ENCODE data around the gene SMC1B. TPM values are rescaled to one million over a fixed set of nuclear protein-coding genes. Genes with fewer than 3 reads are reported as not detected.
"Not testable (repeated sequence)": the region's sequence is repeated elsewhere in the genome, so short reads cannot be mapped to it uniquely, and the experiment has no call there.

The SMC1B gene, protein sequence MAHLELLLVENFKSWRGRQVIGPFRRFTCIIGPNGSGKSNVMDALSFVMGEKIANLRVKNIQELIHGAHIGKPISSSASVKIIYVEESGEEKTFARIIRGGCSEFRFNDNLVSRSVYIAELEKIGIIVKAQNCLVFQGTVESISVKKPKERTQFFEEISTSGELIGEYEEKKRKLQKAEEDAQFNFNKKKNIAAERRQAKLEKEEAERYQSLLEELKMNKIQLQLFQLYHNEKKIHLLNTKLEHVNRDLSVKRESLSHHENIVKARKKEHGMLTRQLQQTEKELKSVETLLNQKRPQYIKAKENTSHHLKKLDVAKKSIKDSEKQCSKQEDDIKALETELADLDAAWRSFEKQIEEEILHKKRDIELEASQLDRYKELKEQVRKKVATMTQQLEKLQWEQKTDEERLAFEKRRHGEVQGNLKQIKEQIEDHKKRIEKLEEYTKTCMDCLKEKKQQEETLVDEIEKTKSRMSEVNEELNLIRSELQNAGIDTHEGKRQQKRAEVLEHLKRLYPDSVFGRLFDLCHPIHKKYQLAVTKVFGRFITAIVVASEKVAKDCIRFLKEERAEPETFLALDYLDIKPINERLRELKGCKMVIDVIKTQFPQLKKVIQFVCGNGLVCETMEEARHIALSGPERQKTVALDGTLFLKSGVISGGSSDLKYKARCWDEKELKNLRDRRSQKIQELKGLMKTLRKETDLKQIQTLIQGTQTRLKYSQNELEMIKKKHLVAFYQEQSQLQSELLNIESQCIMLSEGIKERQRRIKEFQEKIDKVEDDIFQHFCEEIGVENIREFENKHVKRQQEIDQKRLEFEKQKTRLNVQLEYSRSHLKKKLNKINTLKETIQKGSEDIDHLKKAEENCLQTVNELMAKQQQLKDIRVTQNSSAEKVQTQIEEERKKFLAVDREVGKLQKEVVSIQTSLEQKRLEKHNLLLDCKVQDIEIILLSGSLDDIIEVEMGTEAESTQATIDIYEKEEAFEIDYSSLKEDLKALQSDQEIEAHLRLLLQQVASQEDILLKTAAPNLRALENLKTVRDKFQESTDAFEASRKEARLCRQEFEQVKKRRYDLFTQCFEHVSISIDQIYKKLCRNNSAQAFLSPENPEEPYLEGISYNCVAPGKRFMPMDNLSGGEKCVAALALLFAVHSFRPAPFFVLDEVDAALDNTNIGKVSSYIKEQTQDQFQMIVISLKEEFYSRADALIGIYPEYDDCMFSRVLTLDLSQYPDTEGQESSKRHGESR
- polyA plus RNA-seq (2014; cell fraction: cytosol; rRNA removed) = not detected in 2 replicates
- not detected in 2 replicates for polyA plus RNA-seq (2014; cell fraction: nucleus; rRNA removed)

GRCh38 chr22:45413368-45414211 lies at the start of gene SMC1B, which contains the start of gene RIBC2:
Gene SMC1B, minus strand, starts transcription at chr22:45413599. Its CDS starts 32 bp downstream, at chr22:45413567.
Gene RIBC2, plus strand, starts transcription at chr22:45413693. Its CDS starts 194 bp downstream, at chr22:45413887.
- DNase-seq (ENCODE audit: low spot score) = peak; percentile 75

DNA sequence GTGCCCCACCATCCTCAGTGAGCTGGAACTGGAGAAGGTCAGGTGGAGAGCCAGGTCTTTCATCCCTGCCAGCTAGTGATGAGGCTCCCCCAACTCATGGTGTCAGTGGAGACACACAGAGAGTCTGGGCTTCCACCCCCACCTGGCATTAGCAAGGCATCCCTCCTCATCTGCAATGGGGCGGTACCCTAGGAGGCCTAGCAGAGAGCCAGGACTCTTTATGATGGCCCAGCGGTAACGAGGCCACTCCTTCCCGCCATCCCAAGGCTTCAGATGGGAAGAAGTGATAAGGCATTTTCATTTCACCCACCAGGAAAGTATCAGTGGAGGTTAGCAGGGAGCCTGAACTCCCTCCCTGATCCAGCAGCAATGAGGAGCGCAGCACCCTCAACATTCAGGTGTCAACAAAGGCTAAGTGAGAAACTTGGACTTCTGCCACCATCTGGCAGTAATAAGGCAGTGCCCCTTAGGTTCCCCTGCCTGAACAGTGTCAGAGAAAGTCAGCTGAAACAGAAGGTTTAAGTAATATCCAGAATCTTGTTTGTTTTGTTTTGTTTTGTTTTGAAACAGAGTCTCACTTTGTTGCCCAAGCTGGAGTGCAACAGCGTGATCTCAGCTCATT lies 48.7 kb upstream of the SMC1B start:
- DNase-seq (ENCODE audit: low spot score) = peak; percentile 60

DNA sequence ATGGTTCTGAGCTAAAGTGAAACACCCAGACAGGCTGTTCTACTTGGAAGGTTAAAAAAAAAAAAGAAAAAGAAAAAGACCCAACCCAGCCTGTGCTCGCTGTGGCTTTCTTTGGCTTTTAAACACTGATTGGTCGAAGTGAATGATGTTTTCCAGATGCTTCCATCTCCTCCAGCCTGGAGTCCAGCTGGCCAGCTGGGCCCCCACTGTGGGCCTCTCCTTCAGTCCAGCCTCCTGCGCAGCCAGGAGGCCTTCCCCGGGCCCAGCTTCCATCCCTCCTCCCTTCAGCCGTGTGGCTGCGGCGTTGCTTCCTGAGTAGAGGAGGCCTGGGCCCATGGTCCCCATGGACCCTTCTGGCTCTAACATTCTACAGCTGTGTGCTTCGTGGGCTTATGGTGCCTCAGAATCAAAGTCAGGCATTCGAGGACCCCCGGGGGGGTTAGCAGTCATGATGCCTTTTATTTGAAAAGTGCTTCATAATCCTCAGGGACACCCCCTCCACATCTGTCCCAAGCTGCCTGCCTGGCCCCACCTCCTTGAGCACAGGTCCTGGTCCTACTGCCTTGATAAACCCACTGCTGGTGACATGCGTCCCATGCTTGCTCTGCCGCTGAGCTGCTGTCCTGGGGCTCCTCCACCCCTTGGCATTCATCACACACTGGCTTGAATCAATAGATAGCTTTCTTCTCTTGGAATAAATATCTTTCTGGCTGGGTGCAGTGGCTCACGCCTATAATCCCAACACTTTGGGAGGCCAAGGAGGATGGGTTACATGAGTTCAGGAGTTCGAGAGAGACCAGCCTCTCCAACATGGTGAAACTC lies 47.1 kb upstream of the SMC1B start:
- DNase-seq (ENCODE audit: low spot score) = peak; percentile 87

DNA sequence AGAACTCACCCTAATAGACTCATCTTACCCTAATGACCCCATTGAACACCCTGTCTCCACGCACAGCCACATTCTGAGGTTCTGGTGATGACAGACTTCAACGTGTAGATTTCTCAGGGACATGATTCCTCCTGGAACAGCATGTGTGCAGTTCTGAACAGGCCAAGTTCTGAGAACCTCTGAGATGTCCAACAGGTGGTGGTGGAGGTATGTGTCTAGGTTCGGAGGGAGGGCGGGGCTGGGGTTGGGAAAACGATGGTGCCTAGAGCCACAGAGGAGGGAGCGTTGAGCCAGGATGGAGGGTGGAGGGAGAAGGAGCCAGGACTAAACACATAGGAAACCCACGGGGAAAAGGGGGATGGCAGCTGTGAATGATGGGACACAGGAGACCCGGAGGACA lies 45.8 kb upstream of the SMC1B start:
- no peak for DNase-seq (ENCODE audit: low spot score)

DNA sequence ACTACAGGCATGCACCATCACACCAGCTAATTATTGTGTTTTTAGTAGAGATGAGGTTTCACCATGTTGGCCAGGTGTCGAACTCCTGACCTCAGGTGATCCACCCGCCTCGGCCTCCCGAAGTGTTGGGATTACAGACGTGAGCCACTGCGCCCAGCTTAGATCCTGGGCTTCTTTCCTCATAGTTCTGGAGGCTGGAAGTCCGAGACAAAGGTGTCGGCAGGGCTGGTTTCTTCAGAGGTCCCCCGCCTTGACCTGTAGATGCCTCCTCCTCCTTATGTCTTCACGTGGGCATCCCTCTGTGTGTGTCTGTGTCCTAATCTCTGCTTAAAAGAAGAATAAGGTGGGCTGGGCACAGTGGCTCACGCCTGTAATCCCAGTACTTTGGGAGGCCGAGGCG lies 45.1 kb upstream of the SMC1B start:
- no peak for DNase-seq (ENCODE audit: low spot score)

DNA sequence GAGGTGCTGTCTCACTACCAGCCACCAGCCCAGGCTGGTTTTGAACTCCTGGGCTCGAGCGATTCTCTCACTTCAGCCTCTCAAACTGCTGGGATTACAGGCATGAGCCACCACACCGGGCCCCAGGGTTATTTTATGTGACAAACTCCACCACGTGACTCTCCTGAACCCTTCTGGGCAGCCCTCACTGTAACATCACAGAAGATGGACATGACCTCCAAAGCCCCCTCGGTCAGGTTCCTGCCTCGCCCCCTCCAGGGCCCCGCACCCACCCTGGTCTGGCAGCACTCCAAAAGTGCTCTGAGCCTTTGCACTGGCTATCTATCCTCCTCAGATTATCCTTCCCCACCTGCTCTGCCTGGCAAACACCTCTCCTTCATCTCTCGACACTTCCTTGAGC lies 43.4 kb upstream of the SMC1B start:
- no peak for DNase-seq (ENCODE audit: low spot score)

DNA sequence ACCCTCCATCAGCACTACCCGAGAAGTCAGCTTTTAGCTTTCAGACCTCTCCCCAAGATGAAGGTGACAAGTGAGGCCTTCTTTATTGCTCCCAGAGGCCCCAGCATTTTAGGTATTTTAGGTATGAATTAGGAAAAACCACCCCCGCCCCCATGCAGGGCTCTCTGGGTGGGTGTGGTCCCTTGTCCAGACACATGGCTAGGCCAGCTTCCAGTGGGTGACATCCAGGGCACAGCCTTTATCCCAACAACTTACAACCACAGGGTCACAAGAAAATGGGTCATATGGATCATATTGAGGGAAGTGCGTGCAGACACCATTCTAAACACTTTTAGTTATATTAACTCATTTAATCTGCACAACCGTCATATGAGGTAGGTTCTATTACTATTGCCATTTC lies 42.2 kb upstream of the SMC1B start:
- no peak for DNase-seq (ENCODE audit: low spot score)

GRCh38 chr22:45455212-45455611 lies 41.8 kb upstream of the SMC1B start:
- DNase-seq (ENCODE audit: low spot score) = peak; percentile 70

- no peak for DNase-seq (ENCODE audit: low spot score)
These were observed 40.9 kb upstream of the SMC1B start for GRCh38 chr22:45454275-45454674.

DNA sequence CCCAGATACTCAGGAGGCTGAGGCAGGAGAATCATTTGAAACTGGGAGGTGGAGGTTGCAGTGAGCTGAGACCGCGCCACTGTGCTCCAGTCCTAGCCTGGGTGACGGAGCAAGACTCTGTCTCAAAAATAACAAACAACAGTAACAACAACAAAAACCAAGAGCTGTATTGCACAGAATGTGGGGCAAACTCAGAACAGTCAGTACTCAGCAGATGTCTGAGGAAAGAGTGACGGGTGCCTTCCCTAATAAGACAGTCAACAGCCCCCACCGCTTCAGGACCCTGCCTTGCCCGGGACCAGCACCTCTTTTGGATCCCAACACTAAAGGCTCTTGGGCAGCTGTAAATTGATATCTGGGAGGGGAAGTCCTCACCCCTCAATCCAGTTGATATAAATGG lies 40.4 kb upstream of the SMC1B start:
- DNase-seq (ENCODE audit: low spot score) = no peak

DNA sequence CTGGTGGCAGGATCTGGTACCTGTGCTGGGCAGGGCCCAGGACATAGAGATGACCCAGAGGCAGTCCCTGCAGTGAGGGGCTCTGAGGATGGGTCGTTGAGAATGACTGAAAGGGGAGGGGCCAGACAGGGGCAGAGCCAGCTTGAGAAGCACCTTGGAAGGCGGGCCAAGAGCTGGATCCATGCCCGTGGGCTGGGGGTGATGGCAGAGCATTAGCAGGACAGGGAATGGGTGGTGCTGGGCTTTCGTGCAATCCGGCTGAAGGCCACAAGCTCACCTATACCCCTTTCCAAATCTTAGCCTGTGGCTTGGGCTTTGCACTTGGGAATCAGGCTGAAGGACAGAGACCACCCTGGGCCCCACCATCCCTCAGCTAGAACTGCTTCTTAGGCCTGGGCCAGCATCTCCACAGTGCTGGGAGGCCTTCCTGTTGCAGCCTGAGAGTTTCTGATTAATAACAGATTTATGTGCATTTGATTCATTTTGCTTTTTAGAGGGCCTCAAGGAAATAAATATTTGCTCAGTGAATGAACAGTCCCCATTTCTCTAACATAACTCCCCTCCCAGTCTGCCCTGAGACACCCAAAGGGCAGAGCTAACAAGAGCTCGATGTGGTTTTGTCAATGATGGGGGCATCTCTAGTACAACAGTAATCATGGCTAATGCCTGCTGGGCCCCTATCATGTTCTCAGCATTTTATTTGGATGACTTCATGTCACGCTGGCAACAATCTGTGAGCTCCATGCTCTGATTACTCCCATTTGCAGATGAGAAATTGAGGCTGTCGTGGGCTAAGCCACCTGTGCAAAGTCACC lies 39.4 kb upstream of the SMC1B start:
- no peak for DNase-seq (ENCODE audit: low spot score)

DNA sequence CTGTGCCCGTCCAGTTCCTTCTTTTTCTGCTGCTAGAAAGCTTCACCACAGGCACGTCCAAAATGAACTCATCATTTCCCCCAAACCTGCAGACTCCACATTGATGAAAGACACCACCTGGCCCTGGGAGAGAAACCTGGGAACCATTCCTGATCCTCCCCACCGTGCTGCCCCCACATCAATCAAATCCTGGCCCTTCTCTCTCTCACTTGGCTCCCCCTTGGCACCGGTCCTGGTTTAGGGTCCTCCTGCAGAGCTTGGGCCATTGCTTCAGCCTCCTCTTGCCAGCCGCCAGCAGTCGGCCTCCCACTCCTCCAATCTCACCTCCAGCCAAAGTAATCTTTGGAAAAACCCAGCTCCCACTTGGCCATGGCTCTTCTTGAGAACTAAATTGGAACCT lies 38.6 kb upstream of the SMC1B start:
- no peak for DNase-seq (ENCODE audit: low spot score)

- DNase-seq (ENCODE audit: low spot score) = no peak
These were observed 37.7 kb upstream of the SMC1B start for GRCh38 chr22:45450921-45451651.

- DNase-seq (ENCODE audit: low spot score) = no peak
These were observed 36.8 kb upstream of the SMC1B start for GRCh38 chr22:45450101-45450785.

DNA sequence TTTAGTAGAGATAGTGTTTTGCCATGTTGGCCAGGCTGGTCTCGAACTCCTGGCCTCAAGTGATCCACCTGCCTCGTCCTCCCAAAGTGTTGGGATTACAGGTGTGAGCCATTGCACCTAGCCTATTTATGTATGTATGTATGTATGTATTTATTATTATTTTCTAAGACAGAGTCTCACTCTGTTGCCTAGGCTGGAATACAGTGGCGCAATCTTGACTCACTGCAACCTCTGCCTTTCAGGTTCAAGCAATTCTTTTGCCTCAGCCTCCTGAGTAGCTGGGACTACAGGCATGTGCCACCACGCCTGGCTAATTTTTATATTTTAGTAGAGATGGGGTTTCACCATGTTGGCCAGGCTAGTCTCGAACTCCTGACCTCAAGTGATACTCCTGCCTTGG lies 36.0 kb upstream of the SMC1B start:
- DNase-seq (ENCODE audit: low spot score) = not testable (repeated sequence)

GRCh38 chr22:45448431-45448830 lies 35.0 kb upstream of the SMC1B start:
- no peak for DNase-seq (ENCODE audit: low spot score)

GRCh38 chr22:45447596-45447995 lies 34.2 kb upstream of the SMC1B start:
- not testable (repeated sequence) for DNase-seq (ENCODE audit: low spot score)

All from SK-N-DZ (cell line).